Stimulated activated CD4-positive, alpha-beta T cell treated with anti-CD3 and anti-CD28 coated beads, Interleukin-1b, Interleukin-23, amount 100 ng/mL, for 1 hour (primary cell): ENCODE measurements around the gene TACR2.

Source experiments
- DNase-seq, 2 donors: peaks; one replicate each; pipeline ENCODE4 v3.0.0-alpha.2; 2020; ENCODE audit warnings: low read depth in 2 of 2

TACR2 gene

DNA sequence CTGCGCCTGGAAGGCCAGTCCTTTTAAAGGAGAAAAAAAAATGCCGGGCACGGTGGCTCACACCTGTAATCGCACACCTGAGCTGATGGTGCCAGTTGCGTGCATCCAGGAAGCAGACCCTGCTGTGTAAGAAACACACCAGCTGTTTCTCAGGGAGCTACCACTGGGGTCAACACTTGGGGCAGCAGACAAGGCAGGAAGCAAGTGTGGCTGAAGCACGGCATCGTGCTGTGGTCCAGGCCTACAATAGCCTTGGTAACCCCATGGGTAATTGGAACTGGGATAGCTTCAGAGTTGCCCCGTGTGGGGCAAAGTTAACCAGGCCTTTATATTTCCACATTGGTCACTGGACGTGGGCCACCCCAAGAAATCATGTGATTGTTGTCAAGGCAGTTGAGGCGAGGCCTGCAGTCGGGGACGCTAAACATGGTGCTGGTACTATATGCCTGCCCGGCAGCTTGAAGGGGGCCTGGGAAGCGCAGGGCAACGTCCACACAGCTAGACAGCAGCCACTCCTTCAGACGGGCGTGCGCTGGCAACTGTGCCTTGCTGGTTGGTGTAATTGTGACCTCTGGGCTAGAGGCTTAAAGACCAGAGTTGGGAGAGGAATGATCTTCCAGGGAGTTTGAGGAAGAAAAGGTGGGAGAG lies 2.5 kb upstream of the TACR2 start:
- DNase-seq: no peak

- no peak for DNase-seq
These were observed 1.5 kb upstream of the TACR2 start for GRCh38 chr10:69418052-69418752.

- no peak for DNase-seq
These were observed 824 bp upstream of the TACR2 start for GRCh38 chr10:69417542-69417941.

- no peak for DNase-seq
These were observed 767 bp downstream of the TACR2 start for GRCh38 chr10:69415951-69416350.

- DNase-seq: no peak
These were observed 1.7 kb downstream of the TACR2 start for GRCh38 chr10:69415049-69415448.

DNA sequence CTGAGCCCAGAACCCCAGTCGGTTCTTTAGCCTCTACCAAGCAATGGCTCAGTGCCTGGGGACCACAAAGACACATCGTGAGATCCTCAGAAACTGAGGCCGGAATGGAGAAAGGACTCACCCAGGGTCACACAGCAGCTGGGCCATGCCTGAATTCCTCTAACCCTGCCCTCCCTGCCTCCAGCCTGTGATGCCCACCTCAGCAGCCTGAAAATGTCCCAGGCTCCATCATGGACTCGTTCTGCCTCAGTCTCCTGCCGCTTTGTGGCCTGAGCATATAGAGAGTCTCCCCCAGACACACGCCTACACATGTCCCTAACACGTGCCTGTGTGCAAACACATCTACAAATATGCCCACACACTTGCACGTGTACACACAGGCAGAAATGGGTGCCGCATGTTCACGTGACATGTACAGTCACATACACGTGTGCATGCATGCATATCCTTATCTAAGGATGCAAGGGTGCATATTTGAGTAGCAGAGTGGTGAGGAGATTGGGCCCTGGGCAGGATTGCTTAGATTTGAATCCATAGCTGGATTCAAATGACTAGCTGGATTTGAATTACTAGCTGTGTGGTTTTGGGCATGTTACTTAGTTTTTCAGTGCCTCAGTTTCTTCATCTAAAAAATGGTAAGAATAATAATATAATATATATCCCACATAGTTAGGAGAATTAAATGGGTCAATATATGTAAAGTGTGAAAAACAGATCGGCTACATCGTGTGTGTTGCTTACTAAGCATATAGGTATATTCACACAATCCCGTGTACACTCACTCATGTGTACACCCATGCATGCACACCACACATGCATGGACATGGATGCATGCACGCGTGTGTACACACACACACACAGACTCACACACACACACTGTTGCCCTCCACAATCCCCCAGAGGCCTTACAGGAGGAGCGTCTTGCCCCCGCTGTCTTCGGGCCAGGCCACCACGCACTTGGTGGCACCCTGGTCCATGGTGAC lies 2.4 kb downstream of the TACR2 start:
- DNase-seq: no peak

DNA sequence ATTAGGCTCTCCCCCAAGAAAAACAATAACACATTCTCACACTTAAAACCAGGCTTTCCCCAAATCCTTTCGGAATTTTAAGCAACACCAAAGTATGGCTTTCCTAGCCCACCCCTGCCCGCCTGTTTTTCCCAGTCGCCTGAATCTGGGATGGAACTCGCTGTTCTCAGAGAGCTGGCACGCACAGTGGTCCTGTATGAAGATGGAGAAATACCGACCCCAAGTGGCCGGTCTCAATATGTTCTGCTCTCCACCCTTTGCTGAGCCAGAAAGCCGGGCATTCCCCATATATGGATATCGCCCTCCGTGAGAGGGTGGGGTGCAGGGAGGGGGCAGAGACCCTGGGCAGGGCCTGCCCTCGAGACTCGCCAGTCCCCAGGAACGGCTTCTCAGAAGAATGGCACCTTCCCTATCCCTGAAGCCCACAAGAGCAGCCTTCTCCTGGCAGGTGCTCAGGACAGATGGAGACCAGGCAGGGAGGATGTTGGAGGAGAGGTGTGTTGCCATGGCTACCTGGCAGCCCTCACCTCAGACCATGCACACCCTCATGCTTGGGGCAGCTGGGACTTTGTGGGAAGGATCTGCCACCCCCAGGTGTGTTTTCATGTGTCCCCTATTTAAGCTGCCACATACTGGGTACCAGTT lies 3.4 kb downstream of the TACR2 start:
- no peak for DNase-seq

- DNase-seq: no peak
These were observed 4.4 kb downstream of the TACR2 start for GRCh38 chr10:69412232-69412790.

DNA sequence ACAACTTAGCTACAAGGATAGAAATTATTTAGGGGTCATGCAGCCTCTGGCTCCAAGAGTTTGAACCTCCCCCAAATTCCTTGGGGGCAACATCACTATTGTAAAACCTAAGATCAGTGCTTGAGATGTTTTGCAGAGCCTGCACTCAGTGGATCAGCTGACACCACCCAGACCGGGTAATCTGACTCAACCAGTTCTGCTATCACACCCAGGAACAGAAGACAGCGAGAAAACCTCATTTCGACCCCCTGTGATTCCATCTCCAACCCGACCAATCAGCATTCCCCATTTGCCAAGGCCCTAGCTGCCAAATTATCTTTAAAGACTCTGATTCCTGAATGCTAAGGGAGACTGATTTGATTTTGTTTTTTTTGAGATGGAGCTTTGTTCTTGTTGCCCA lies 5.2 kb downstream of the TACR2 start:
- no peak for DNase-seq

DNA sequence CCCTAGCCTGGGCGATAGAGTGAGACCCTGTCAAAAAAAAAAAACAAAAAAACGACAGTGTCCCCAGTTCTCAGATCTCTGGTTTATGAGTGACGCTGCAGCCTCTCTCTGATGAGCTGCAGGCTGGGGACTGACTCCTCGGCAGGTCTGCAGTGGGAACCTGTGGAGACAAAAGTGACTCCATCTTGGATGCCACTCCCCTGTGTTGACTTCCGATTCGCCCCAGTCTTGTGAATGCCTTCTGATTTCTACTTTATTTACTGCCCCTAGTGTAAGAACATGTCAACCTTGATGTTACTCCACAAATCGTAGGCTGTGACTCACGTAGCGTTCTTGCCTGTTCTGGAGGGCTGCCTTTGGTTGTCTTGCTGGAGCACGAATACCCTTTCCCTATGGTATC lies 6.2 kb downstream of the TACR2 start:
- DNase-seq: no peak

DNA sequence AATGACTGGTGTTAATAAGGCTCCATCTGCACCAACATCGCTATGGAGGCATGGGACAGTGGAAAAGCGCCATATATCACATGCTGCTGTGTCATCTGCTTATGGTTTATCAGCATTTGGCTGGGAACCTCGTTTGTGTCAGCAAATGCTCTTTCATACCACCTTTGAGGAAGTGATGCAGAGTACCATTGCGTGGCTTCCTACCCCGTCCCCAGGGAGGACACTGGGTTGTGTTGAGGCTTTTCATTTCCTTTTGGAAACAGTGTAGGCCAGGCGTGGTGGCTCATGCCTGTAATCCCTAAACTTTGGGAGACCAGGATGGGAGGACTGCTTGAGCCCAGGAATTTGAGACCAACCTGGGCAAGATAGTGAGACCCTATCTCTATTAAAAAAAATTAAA lies 6.8 kb downstream of the TACR2 start:
- no peak for DNase-seq

- no peak for DNase-seq
These were observed 7.6 kb downstream of the TACR2 start for GRCh38 chr10:69409176-69409495.

GRCh38 chr10:69408318-69409175 lies 8.2 kb downstream of the TACR2 start:
- DNase-seq: peak; percentile 72 to 83

- no peak for DNase-seq
These were observed 9.0 kb downstream of the TACR2 start for GRCh38 chr10:69407621-69408301.

DNA sequence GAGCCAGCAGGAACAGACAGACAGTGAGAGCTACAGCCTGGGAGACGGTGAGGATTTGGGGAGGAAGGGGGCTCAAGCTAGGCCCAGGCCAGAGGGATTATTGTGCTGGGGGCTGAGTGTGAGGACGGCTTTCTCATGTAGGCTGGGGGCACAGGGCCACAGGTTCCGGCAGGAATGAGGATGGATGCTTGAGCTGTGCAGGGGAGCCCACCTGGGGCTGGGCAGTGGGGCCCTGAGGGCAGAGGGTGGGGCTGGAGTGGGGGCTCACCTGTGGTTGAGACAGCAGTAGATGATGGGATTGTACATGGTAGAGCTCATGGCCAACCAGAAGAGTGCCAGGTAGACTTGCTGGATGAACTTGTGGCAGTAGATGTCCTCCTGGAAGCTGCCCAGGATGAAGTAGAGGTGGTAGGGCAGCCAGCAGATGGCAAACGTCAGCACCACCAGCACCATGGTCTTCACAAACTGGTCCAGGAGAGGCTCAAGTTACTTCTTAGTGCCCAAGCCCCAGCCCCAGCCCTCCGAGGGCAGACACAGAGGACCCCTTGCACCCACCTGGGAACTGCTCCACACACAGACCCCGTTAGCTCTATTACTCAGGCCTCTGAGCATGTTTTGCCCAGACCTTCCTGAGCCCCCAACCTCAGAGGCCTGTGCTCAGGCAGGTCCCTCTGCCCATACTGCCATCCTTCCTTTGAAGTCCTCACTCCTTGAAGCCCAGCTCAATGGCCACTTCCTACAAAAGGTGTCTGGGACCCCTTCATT lies 9.7 kb downstream of the TACR2 start:
- no peak for DNase-seq

DNA sequence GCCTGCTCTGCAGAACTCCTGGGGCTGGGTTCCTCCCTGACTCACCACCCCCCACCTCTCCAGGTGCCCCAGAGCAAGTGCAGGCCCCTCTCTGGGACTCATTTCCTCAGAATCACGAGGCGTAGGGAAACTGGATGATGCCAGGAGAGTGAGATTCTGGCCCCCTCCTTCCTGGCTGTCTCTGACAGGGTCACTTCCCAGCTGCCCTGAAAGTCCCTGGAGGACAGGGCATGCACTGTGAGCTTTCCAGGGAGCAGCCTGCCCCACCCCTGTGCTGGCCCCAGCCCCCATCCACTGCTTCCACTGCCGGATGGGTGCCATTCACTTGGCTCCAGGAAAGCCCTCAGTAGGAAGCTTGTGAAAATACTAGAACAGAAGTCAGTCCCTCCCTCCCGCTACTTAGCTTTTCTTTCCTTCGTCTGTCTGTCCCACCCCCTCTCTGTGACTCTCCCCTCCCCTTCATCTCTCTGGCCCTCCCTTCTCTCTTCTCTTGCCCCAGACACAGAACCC lies 10.4 kb downstream of the TACR2 start:
- no peak for DNase-seq

- DNase-seq: no peak
These were observed 11.5 kb downstream of the TACR2 start for GRCh38 chr10:69405221-69405620.

DNA sequence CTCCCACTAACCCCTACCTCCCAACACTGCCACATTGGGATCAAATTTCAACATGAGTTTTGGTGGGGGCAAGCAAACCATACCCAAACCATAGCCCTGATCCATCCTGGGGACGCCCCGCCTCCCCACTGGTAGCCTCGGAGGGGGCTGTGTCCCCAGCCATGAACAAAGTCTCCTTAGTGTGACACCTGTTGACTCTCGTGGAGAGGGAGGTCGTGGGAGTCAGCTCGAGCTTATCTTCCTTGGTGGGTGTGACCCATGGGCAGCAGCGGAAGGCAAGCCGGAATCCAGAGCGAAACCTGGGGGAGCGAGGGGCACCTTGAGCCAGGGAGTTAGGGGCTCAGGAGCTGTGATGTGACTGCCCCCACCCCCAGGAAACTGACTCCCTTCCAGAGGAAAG lies 11.9 kb downstream of the TACR2 start:
- DNase-seq: no peak

- no peak for DNase-seq
These were observed 13.2 kb downstream of the TACR2 start for GRCh38 chr10:69403519-69403918.
